RWPE1 (cell line): Measurements from ENCODE around the gene RNU1-3.
"Not testable (repeated sequence)": the region's sequence is repeated elsewhere in the genome, so short reads cannot be mapped to it uniquely, and the experiment has no call there.

ENCODE experiments used
- CTCF ChIA-PET: fragments of 350-600 bp; sonication (Branson Sonifier 250); formaldehyde crosslinking; extraction: SDS; loops from one replicate; lab custom pipeline; 2021; lab: Yijun Ruan, JAX
- POLR2A ChIA-PET: fragments of 400-600 bp; formaldehyde crosslinking; extraction: SDS; loops from one replicate; lab custom pipeline; 2020; ENCODE audit warnings: antibody characterized with exemption; ENCODE audit not compliant: low non-redundant PET; lab: Yijun Ruan, JAX
- DNase-seq: peaks from one replicate; pipeline ENCODE4 v3.0.0; 2012; ENCODE audit warnings: low spot score
- H3K27ac ChIP-seq: fragments of 450-650 bp; 2 replicates; pipeline ENCODE4 v1.5.1; 2017

The RNU1-3 gene

DNA sequence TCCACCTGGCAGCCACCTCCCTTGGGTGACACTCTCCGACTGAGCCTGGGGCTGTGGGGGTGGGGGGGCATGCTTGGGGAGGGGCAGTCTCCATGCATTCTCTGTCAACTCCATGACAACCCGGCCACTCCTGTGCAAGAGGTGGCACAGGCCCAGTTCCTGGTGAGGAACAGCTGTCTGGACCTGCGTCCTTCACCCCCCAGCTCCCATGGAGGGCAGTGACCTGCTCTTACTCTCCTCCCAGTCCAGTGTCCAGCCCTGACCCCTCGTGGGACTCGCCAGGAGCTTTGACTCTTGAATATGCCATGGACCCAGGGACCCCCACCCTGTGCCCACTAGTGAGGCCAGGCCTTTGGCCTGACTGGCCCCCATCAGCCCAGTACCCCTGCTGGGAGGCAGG lies 35.5 kb upstream of the RNU1-3 start:
- CTCF ChIA-PET = interaction anchor here (0.6 to 1.3 kb wide), 9 partner anchors 8 to 175 kb away, joined by 3 to 6 read pairs (median 3); no protein-coding TSS in a partner anchor
- POLR2A ChIA-PET, DNase-seq, H3K27ac ChIP-seq: not testable (repeated sequence)

DNA sequence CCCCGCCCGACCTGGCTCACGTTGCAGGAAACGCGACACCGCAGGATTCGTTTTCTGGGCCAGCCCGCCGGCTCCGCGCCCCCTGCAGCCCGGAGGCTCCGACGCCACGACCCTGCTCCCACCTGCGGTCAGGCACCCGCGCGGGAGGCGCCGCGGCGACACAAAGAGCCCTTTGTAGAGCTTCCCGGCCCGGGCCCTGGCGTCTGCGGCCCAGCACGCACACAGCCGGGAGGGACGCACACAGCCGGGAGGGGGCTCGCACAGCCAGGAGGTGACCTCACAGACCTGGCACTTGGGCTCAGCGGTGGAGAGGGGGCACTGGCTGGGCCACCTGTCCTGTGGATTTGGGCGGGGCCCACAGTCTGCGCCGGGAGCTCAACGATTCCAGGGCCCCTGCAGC lies 34.4 kb upstream of the RNU1-3 start:
- POLR2A ChIA-PET, DNase-seq, H3K27ac ChIP-seq: not testable (repeated sequence)
- CTCF ChIA-PET = interaction anchor here (0.6 to 1.3 kb wide), 4 partner anchors 8 to 92 kb away, joined by 3 to 4 read pairs (median 3); no protein-coding TSS in a partner anchor

DNA sequence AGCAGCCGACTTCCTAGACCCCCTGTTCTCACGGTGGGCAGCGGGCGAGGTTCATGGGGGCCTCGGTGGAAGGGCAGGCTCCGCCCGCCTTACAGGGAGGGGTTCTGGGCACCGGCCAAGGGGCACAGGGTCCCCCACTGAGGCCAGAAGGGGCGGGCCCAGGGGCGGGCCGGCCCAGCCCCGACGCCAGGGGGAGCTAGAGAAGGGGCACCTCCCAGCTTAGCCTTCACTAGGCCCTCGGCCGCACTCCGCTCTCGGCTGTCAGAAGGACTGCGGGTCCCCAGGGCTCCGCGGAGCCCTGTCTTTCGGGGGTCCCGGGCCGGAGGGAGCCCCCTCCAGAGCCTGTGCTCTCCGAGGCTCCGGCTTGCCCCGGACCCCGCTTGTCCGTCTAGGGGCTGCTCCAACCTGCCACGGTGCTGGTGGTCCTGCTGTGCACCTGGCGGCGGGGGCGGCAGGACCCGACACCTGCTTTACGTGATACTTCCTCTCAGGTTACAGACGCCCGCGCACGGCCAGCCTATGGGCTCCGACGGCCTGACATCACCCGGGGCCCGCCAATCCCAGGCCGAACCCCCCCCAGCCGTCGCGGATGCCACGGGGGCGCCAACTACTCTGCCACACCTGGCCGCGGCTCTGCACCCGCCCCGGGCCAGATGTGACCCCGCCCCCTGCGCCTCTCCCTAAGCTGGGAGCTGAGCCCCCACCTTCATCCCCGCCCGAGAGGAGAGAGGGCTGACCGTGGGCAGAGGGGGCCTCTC lies 33.6 kb upstream of the RNU1-3 start:
- CTCF ChIA-PET = interaction anchor here (0.6 to 1.1 kb wide), 9 partner anchors 11 to 285 kb away, joined by 3 to 6 read pairs (median 4); no protein-coding TSS in a partner anchor
- DNase-seq, POLR2A ChIA-PET, H3K27ac ChIP-seq: not testable (repeated sequence)

DNA sequence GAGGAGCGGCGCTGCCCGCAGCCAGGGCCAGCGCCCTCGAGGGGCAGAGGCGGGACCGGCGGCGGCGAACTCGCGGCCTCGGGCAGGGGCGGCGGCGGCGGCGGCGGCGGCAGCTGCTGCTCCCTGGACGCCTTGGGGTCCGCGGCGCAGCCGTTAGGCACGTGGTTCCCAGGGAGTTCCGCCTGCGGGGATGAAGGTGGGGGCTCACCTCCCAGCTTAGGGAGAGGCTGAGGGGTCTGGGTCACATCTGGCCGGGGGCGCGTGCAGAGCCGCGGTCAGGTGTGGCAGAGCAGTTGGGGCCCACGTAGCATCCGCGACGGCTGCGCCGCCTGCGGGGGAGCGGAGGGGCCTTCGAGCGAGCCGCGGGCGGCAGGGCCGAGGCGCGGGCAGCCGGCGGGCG lies 32.7 kb upstream of the RNU1-3 start:
- POLR2A ChIA-PET = not testable (repeated sequence)
- CTCF ChIA-PET = interaction anchor here (0.6 to 1.2 kb wide), 8 partner anchors 10 to 285 kb away, joined by 3 to 6 read pairs (median 4); no protein-coding TSS in a partner anchor

DNA sequence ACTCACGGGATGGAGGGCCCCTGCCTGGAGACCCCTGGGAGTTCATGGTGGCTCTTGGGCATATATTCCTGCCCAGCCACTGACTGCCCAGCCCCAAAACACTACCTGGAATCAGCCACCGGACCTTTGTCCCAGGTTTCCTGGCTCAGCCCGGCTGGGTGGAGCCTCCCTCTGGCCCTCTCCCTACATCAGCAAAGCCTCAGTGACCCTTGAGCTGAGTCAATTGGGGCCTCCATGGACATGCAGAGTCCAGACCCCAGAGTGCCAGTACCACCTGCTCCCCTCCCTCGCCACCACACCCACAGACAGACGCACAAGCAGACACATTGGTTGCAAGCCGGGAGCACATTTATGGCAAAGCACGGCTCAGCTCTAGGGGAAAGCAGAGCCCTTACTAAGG lies 30.4 kb upstream of the RNU1-3 start:
- POLR2A ChIA-PET = not testable (repeated sequence)
- CTCF ChIA-PET = interaction anchor here (0.6 to 2.0 kb wide), 2 partner anchors 12 to 255 kb away, joined by 3 to 9 read pairs; no protein-coding TSS in a partner anchor

More for the DNA sequence above, 32.7 kb upstream of the RNU1-3 start:
- DNase-seq, H3K27ac ChIP-seq: not testable (repeated sequence)

DNA sequence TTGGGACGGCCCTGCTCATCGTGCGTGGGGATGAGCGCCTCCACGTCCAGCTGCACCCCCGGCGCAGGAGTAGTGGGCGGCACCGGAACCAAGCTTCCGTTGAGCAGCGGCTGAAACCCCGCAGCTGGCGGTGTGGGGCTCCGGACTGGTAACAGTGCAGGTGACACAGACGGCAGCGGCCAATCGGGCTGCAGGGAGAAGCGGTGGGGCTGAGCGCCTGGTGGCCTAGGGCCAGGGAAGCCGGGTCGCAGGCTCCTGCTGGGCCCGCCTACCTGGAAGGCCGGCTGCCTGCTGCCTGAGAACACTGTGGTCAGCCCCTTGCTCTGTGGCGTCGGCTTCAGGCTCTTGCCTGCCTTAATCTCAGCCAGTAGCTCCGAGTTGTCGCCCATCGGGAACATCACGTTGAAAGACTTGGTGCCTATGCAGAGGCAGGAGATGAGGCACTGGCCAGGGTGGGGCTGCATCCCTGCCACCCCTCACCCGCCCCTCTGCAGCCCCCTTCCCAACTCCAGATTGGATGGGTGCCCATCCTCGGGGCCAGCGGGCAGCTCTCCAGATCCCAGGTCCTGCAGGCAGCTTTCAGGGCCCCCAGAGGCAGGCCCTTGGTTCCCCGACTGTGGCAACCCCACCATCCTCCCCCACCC lies 29.9 kb upstream of the RNU1-3 start:
- DNase-seq, H3K27ac ChIP-seq, POLR2A ChIA-PET: not testable (repeated sequence)
- CTCF ChIA-PET = interaction anchor here (0.6 to 2.0 kb wide), 5 partner anchors 7 to 256 kb away, joined by 3 to 9 read pairs (median 3); no protein-coding TSS in a partner anchor

More for the DNA sequence above, 30.4 kb upstream of the RNU1-3 start:
- H3K27ac ChIP-seq, DNase-seq: not testable (repeated sequence)

DNA sequence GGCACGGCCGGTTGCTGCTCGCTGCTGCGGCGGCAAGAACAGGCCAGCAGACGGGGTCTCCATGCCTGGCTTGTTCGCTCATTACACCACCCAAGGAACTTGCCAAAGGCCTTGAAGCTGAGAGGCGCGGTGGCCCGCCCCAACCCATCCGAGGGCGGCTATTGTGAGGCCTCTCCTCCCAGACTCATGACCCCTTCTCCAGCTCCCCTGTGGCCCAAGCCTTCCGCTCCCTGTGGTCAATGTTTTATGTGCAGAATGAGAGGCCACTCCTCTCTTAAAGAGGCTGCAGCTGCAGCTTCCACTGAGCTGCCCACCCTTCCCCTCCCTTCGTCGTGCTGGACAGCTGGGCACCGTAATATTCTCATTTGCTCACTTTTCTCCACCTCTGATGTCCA lies 27.6 kb upstream of the RNU1-3 start:
- DNase-seq, POLR2A ChIA-PET, H3K27ac ChIP-seq: not testable (repeated sequence)
- CTCF ChIA-PET = interaction anchor here (0.6 to 1.2 kb wide), 4 partner anchors 8 to 1715 kb away, joined by 3 to 4 read pairs (median 3); no protein-coding TSS in a partner anchor

DNA sequence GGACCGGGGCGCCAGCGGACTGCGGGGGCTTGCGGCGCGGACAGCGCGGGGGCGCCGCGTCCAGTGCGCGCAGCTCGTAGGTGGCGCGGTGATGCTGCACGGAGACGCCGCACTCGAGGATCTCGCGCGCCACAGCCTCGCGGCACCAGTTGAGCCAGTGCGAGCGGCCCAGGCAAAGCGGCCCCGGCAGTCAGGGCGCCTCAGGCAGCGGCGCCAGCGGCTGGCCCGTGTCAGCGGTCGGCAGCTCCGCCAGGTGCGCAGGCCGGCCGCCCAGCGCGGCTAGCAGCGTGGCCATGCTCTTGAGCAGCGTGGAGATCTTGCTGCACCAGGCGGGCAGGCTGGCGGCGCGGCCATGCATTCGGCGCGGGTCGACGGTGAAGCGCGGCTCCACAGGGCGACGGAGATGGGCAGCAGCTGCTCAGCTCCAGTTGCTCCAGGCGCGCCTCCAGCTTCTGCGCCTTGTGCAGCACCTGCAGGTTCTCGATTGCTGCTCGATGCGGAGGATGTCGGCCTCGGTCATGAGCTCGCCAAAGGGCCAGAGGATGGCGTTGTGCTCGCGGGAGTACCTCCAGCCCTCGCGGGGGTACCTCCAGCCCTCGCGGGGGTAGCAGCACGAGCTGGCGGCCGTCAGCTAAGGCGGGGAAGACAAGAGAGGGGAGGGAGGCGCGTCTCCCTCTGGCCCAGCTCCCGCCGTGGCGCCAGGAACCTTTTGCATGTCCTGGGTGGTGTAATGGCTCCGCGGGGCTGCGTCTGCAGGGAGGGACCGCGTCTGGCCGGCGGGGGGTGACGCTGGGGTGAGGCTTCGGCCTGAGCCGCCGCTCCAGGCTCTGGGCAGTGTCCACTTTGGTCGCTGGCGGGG lies 26.9 kb upstream of the RNU1-3 start:
- POLR2A ChIA-PET, DNase-seq: not testable (repeated sequence)

DNA sequence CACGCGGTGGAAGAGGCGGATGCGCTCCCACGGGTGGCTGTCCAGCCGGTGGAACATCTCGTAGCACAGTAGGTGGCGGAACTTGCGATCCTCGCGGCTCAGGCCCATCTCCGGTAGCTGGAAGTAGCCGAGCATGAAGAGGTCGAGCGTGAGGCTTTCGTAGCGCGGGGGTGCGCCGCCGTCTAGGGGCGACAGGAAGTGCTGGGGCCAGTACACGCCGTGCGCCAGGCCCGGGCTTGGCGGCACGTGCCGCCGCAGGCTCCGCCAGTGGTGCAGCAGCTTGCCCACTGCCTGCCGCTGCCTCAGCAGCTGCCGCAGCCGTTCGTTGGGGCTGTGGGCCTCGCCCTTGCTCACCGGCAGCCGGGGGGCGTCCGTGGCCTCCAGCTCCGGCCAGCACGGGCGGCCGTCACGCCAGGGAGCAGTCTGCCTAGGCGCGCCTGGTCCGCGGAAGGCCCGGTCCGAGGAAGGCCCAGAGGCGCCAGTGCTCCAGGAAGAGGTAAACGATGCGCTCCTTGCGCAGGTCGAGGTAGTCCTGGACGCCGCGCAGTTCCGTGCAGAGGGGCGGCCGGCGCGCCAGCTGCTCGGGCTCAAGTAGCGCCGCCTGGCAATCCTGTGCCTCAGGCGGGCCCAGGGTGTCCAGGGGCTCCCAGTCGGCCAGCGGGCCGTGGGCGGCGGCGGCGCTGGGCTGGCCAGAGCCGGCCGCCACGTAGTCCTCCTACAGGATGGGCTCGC lies 26.1 kb upstream of the RNU1-3 start:
- H3K27ac ChIP-seq, DNase-seq, POLR2A ChIA-PET: not testable (repeated sequence)
- CTCF ChIA-PET = interaction anchor here (0.9 to 1.5 kb wide), 3 partner anchors 9 to 233 kb away, joined by 3 to 4 read pairs (median 3); no protein-coding TSS in a partner anchor

More for the DNA sequence above, 26.9 kb upstream of the RNU1-3 start:
- not testable (repeated sequence) for H3K27ac ChIP-seq
- CTCF ChIA-PET = interaction anchor here (0.6 to 1.2 kb wide), 7 partner anchors 8 to 1714 kb away, joined by 3 to 4 read pairs (median 3); no protein-coding TSS in a partner anchor

DNA sequence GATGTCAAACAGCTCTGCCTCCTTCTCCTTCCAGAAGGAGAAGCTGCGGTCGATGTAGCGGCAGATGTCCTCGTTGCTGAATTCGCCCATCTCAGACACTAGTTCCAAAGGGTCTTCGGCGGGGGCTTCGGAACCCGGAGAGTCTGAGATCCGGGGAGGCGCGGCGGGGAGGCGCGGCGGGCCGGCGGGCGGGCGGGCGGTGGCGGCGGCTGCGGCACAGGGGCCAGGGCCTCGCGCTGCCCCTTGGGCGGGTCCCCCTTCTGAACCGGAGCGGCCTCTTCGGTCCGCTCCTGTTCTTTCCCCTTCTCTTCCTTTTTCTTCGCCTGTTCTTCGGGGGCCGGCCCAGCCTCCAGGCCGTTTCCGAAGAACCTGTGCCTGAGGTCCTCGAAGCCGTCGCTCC lies 25.5 kb upstream of the RNU1-3 start:
- H3K27ac ChIP-seq, DNase-seq, POLR2A ChIA-PET: not testable (repeated sequence)
- CTCF ChIA-PET = interaction anchor here (1.1 to 1.5 kb wide), 2 partner anchors 9 to 233 kb away, joined by 3 read pairs; no protein-coding TSS in a partner anchor

DNA sequence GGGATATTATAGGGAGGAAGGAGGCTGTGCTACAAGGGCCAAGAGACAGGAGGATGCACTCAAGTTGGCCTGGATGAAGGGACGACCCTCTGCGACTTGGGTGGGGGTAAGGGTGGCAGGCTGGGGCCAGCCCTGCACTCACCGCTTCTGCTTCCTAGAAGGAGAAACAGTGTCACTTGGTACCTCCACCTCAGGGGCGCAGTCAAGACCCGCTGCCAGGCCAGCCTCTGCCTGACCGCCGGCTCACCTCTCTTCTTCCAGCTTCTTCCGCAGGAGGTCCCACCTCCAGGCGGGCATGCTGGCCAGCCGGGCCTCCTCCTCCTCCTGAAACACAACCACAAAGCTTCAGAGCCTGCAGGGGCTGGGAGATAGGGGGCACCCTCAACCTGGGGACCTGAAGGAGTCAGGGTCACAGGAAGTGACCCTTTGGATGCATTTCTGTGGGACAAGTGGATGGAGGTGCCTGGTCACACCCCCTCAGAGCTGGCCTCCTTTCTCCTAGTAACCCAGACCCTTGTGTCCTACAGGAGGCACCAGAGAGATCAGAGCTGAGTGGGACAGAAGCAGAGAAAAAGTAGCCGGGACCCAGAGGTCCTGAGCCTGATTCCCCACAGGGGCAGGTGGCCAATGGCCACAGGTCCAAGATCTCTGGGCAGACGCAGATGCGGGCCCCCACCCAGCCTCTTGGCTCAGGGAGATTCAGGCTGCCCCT lies 24.4 kb upstream of the RNU1-3 start:
- POLR2A ChIA-PET = not testable (repeated sequence)

DNA sequence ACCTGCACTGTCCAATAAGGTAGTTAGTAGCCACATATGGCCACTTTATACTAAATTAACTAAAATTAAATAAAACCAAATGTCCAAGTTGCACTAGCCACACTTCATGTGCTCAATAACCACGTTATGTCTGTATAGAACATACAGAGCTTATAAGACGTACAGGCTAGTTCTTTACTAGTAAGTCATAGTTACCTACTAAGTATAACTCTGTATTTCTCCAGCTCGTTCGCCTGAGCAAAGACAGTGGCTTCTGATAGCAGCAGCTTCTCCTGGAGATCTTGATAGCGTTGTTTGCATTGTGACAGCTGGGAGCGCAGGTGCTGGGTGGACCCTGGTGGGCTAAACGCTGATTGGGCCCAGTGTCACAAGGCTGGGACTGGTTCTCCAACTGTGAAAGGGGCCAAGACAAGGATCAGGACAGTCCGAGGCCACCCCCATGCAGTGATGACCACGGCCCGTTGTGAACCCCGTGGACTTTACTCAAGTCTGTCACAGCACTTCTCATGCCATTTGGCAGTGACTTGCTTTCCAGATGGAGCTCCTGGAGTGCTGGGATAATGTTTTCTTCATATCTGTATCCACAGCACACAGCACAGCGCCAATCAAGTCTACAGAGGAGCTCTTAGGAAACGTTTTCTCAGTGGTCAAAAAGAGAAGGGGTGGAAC lies 20.5 kb upstream of the RNU1-3 start:
- CTCF ChIA-PET = interaction anchor here (0.6 kb wide), 1 partner anchor 82 kb away, joined by 3 read pairs; no protein-coding TSS in a partner anchor
- DNase-seq, H3K27ac ChIP-seq, POLR2A ChIA-PET: not testable (repeated sequence)

More for the DNA sequence above, 24.4 kb upstream of the RNU1-3 start:
- not testable (repeated sequence) for DNase-seq, H3K27ac ChIP-seq
- CTCF ChIA-PET = interaction anchor here (0.6 to 1.5 kb wide), 4 partner anchors 13 to 335 kb away, joined by 3 read pairs; no protein-coding TSS in a partner anchor

DNA sequence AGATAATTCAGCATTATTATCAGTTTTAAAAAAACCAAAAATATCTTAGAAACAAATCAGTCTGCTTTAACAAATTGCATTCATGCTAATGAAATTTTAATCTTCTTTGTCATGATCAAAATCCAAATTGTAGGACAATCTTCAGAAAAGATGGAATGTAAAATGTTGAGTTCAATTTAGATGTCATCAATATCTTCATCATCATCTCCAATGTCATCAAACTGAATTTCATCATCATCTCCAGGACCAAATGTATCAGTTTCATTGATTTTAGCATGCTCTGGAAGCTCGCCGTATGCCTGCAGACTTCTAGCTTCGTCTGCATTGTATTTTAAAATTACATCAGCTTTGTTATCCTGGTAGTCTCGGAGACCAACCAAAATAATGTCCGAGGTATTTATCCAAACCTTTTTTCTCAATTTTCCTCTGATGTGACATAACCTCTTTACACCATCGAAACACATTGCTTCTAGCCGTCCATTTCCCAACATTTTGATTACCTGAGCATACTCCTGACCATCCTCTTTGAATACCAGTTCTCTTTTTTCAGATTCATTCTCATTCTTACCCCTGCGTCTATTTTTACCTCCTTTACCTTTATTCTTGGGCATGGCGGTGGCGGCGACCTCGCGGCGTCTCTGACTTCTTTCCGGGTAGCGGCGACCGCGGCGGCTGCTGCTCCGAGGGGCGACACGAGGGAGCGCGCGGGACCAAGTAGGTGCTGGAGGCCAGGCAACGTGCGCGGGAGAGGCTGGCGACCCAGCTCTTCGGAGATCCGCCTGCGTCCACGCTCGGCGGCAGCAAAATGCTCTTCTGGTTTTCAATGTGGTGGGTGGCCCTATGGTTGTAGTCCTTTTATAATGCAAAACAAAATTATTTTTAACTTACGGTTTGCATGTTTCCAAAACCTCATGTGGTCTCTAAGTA lies 19.0 kb upstream of the RNU1-3 start:
- DNase-seq, CTCF ChIA-PET, H3K27ac ChIP-seq, POLR2A ChIA-PET: not testable (repeated sequence)
